CD4-positive, alpha-beta T cell (primary cell): ENCODE measurements around the gene CXXC5. TPM values are rescaled to one million over a fixed set of nuclear protein-coding genes. Genes with fewer than 3 reads are reported as not detected.

Experiments used
- ATAC-seq: fragments of 200-7000 bp; cut with Tn5 transposase; one replicate; pipeline ENCODE4 v1.10.0; 2022; ENCODE audit warnings: mild to moderate bottlenecking; ENCODE audit not compliant: poor library complexity
- CTCF ChIA-PET: fragments of 350-600 bp; sonication (Branson Sonifier 250); formaldehyde crosslinking; loops from one replicate; lab custom pipeline; 2021; ENCODE audit warnings: antibody characterized with exemption, inconsistent platforms; lab: Charles Lee
- POLR2A ChIA-PET: fragments of 350-600 bp; sonication (Branson Sonifier 250); formaldehyde crosslinking; loops from one replicate; lab custom pipeline; 2021; ENCODE audit warnings: antibody characterized with exemption, inconsistent platforms; lab: Charles Lee
- DNase-seq, 14 experiments: peaks; one replicate each; pipeline ENCODE4 v3.0.0-alpha.2; 2013 to 2020; ENCODE audit warnings: mixed read lengths in 2 of 14
- H3K27ac ChIP-seq, 2 donors: one replicate each; pipeline versions ENCODE4 v1.5.1 to v1.7.0; 2013; ENCODE audit warnings: low read length in 2 of 2, low read depth in 1 of 2, mild to moderate bottlenecking in 1 of 2
- H3K27me3 ChIP-seq, 2 experiments: 1 replicate in 1 of 2; 2 replicates in 1 of 2; pipeline versions ENCODE4 v1.6.1 to v1.7.0; 2013; ENCODE audit warnings: low read length in 2 of 2, control low read depth in 1 of 2, mild to moderate bottlenecking in 1 of 2, moderate library complexity in 1 of 2; ENCODE audit not compliant: insufficient read depth in 2 of 2, control insufficient read depth in 1 of 2
- H3K36me3 ChIP-seq: one replicate; pipeline ENCODE4 v1.6.1; 2013; ENCODE audit warnings: low read length, control low read depth; ENCODE audit not compliant: insufficient read depth
- H3K4me1 ChIP-seq: one replicate; pipeline ENCODE4 v1.6.1; 2013; ENCODE audit warnings: low read length, control low read depth; ENCODE audit not compliant: insufficient read depth
- H3K4me3 ChIP-seq: one replicate; pipeline ENCODE4 v1.5.1; 2013; ENCODE audit warnings: mild to moderate bottlenecking, low read length, moderate library complexity
- H3K9me3 ChIP-seq, 2 experiments: 1 replicate in 1 of 2; 2 replicates in 1 of 2; pipeline versions ENCODE4 v1.6.1 to v1.7.0; 2013; ENCODE audit warnings: low read length in 2 of 2, mild to moderate bottlenecking in 2 of 2, control low read depth in 1 of 2, moderate library complexity in 1 of 2; ENCODE audit not compliant: control insufficient read depth in 1 of 2, insufficient read depth in 1 of 2
- H3K27ac Mint-ChIP-seq: one replicate; pipeline ENCODE4 v1.8.0; 2020; ENCODE audit warnings: mixed read lengths
- H3K27me3 Mint-ChIP-seq: one replicate; pipeline ENCODE4 v1.8.0; 2021; ENCODE audit warnings: mixed read lengths
- H3K36me3 Mint-ChIP-seq: one replicate; pipeline ENCODE4 v1.8.0; 2021; ENCODE audit warnings: low read depth, mixed read lengths
- H3K4me1 Mint-ChIP-seq: one replicate; pipeline ENCODE4 v1.8.0; 2021; ENCODE audit warnings: low read depth, mixed read lengths
- H3K4me3 Mint-ChIP-seq: one replicate; pipeline ENCODE4 v1.8.0; 2020; ENCODE audit warnings: mild to moderate bottlenecking, mixed read lengths
- H3K9me3 Mint-ChIP-seq: one replicate; pipeline ENCODE4 v1.8.0; 2020; ENCODE audit warnings: mixed read lengths
- CTCF ChIP-seq: fragments of 200-600 bp; IDR thresholded peaks from one replicate; pipeline ENCODE4 v1.8.0; 2022; ENCODE audit warnings: antibody characterized with exemption, mild to moderate bottlenecking
- intact Hi-C, 2 experiments: fragments of 100-400 bp; cut with DNase I in 1 of 2; cut with micrococcal nuclease in 1 of 2; formaldehyde crosslinking; loops; one replicate each; pipeline versions ENCODE4 v1.15.1 to v1.9.0; 2023 to 2025; cut with DNase I, micrococcal nuclease
- total RNA-seq, 174 experiments: library from RNA in 2 of 174; stranded (reverse) in 2 of 174; gene quantifications; one replicate each; pipeline ENCODE4 v1.2.3 and lab custom pipeline; 2021 to 2026

The CXXC5 gene
- total RNA-seq, 2 experiments from 2014 or later, result 1.9 to 2.7 TPM

GRCh38 chr5:139689631-139690063 lies 41.5 kb downstream of the CXXC5 start:
- CTCF ChIA-PET, result interaction anchor here (1.3 to 2.0 kb wide), 6 partner anchors 12 to 76 kb away, joined by 4 to 19 read pairs (median 6); no protein-coding TSS in a partner anchor
- Histone ChIP-seq H3K27ac (no peak overlapping the region), H3K4me3 (no peak overlapping the region), H3K4me1 (peaks cover 2% of the 10 kb centered on the region), H3K9me3 (no peaks in the 10 kb centered on the region), H3K36me3 (no peaks in the 10 kb centered on the region), H3K27me3 (no peaks in the 10 kb centered on the region)
- H3K4me1 Mint-ChIP-seq, result no peaks in the 10 kb centered on the region
- H3K27ac Mint-ChIP-seq, result no peak overlapping the region
- H3K4me3 Mint-ChIP-seq, result no peak overlapping the region
- ATAC-seq, result no peak
- intact Hi-C loops, result loop anchor here (1.0 to 10.0 kb wide), 5 partner anchors 56 to 267 kb away; no protein-coding TSS in a partner anchor
- H3K27me3 Mint-ChIP-seq, result no peaks in the 10 kb centered on the region
- POLR2A ChIA-PET, result interaction anchor here (0.6 to 1.4 kb wide), 3 partner anchors 54 to 149 kb away, joined by 3 to 7 read pairs (median 4); no protein-coding TSS in a partner anchor
- no peaks in the 10 kb centered on the region for H3K36me3 Mint-ChIP-seq
- no peak for DNase-seq
- H3K9me3 Mint-ChIP-seq, result no peaks in the 10 kb centered on the region
- no peak for TF ChIP-seq CTCF

- ATAC-seq (peak; percentile 51), DNase-seq (peak in 4 of 14 experiments; percentile 37 to 54 (median 46))
- intact Hi-C loops, result loop anchor here (1.0 to 10.0 kb wide), 4 partner anchors 57 to 268 kb away; no protein-coding TSS in a partner anchor
- H3K27me3 Mint-ChIP-seq, result no peaks in the 10 kb centered on the region
- Histone ChIP-seq H3K27me3 (no peaks in the 10 kb centered on the region), H3K4me1 (peaks cover 2% of the 10 kb centered on the region), H3K36me3 (no peaks in the 10 kb centered on the region), H3K4me3 (no peak overlapping the region), H3K27ac (no peak overlapping the region), H3K9me3 (no peaks in the 10 kb centered on the region)
- H3K9me3 Mint-ChIP-seq, result no peaks in the 10 kb centered on the region
- peak; percentile 34 for TF ChIP-seq CTCF
- no peak overlapping the region for H3K27ac Mint-ChIP-seq
- H3K4me1 Mint-ChIP-seq, result no peaks in the 10 kb centered on the region
- CTCF ChIA-PET, result interaction anchor here (1.3 to 2.0 kb wide), 6 partner anchors 13 to 75 kb away, joined by 4 to 19 read pairs (median 6); no protein-coding TSS in a partner anchor
- POLR2A ChIA-PET, result interaction anchor here (0.6 to 1.4 kb wide), 4 partner anchors 20 to 149 kb away, joined by 3 to 7 read pairs (median 4); no protein-coding TSS in a partner anchor
- no peak overlapping the region for H3K4me3 Mint-ChIP-seq
- H3K36me3 Mint-ChIP-seq, result no peaks in the 10 kb centered on the region
Observed at GRCh38 chr5:139690064-139690802, 42.1 kb downstream of the CXXC5 start.

- peaks cover 2% of the 10 kb centered on the region for H3K4me1 ChIP-seq
- POLR2A ChIA-PET, result interaction anchor here (1.3 to 1.4 kb wide), 2 partner anchors 19 to 55 kb away, joined by 3 to 7 read pairs; no protein-coding TSS in a partner anchor
Observed at GRCh38 chr5:139690803-139691629, 42.9 kb downstream of the CXXC5 start.

More at GRCh38 chr5:139690803-139691629, 42.9 kb downstream of the CXXC5 start:
- Mint-ChIP-seq H3K27ac (no peak overlapping the region), H3K27me3 (peaks cover 4% of the 10 kb centered on the region), H3K4me3 (no peak overlapping the region), H3K9me3 (no peaks in the 10 kb centered on the region), H3K36me3 (no peaks in the 10 kb centered on the region), H3K4me1 (no peaks in the 10 kb centered on the region)
- H3K4me3 ChIP-seq, result no peak overlapping the region
- intact Hi-C loops, result loop anchor here (1.0 to 10.0 kb wide), 4 partner anchors 58 to 269 kb away; no protein-coding TSS in a partner anchor
- ATAC-seq (no peak), DNase-seq (no peak)
- H3K9me3 ChIP-seq, result no peaks in the 10 kb centered on the region
- no peak overlapping the region for H3K27ac ChIP-seq
- TF ChIP-seq CTCF, result no peak
- H3K27me3 ChIP-seq, result peaks cover 0 to 2% of the 10 kb centered on the region in 2 experiments
- no peaks in the 10 kb centered on the region for H3K36me3 ChIP-seq
- CTCF ChIA-PET, result interaction anchor here (0.9 to 2.0 kb wide), 4 partner anchors 20 to 75 kb away, joined by 4 to 19 read pairs (median 5); no protein-coding TSS in a partner anchor
